ENCODE results near the gene ITGAD. TPM values are rescaled to one million over a fixed set of nuclear protein-coding genes. Genes with fewer than 3 reads are reported as not detected.

The ITGAD gene
- total and polyA plus RNA-seq, 2 experiments from 2014 or later, result not detected

GRCh38 chr16:31354394-31355291 is 38.5 kb upstream of the ITGAD start, which contains the start of gene ITGAX (continued):
- TF ChIP-seq ETS1 (IDR thresholded peaks at IDR 0.05) (no peak), ZNF114 (CRISPR knock-in tag; IDR thresholded peaks at IDR 0.05) (no peak), CTCF (conservative IDR thresholded peaks at IDR 0.05; ENCODE audit: low read depth in 2 of 2) (no peak), JUNB (IDR thresholded peaks at IDR 0.05; ENCODE audit: unreplicated experiment) (no peak), REST (IDR thresholded peaks at IDR 0.05; ENCODE audit: unreplicated experiment) (no peak), POLR2AphosphoS5 (IDR thresholded peaks at IDR 0.05; ENCODE audit: low read depth) (no peak), NANOG (IDR thresholded peaks at IDR 0.05; ENCODE audit: borderline replicate concordance) (no peak)

GRCh38 chr16:31355431-31356100 is 37.6 kb upstream of the ITGAD start:
- H3K9me2 ChIP-seq (ENCODE audit: insufficient read depth), result no peaks in the 10 kb centered on the region
- H4K20me1 ChIP-seq (replicated peaks; ENCODE audit: insufficient read depth), result no peaks in the 10 kb centered on the region
- no peak for ATAC-seq
- H3K36me3 ChIP-seq (ENCODE audit: insufficient read depth), result no peaks in the 10 kb centered on the region
- H3K4me3 Mint-ChIP-seq, result no peak overlapping the region
- peaks cover 2% of the 10 kb centered on the region; the same call in 2 of the 3 replicates for H3K4me1 Mint-ChIP-seq
- H3K27me3 Mint-ChIP-seq (ENCODE audit: insufficient read depth, low read depth, poor library complexity), result peaks cover 8% of the 10 kb centered on the region
- no peak overlapping the region for H2AFZ ChIP-seq
- no peaks in the 10 kb centered on the region for H3K4me1 ChIP-seq (ENCODE audit: insufficient read depth)
- H3K9me3 Mint-ChIP-seq, result peaks cover 2% of the 10 kb centered on the region; the same call in 1 of the 3 replicates
- no peaks in the 10 kb centered on the region for H3F3A ChIP-seq (replicated peaks; ENCODE audit: low read depth)
- no peaks in the 10 kb centered on the region for H3K79me2 ChIP-seq (replicated peaks; ENCODE audit: insufficient read depth)
- no peak overlapping the region for H3K4me3 ChIP-seq
- H3K36me3 Mint-ChIP-seq (ENCODE audit: low read depth), result no peaks in the 10 kb centered on the region; the same call in 2 of the 3 replicates
- no peak overlapping the region for H3K4me2 ChIP-seq
- TF ChIP-seq CREB1 (CRISPR knock-in tag; IDR thresholded peaks at IDR 0.05; ENCODE audit: low read depth) (no peak), ETS1 (IDR thresholded peaks at IDR 0.05) (no peak), CTCF (conservative IDR thresholded peaks at IDR 0.05; ENCODE audit: low read depth in 2 of 2) (no peak), EZH2phosphoT487 (IDR thresholded peaks at IDR 0.05; ENCODE audit: unreplicated experiment) (no peak), NANOG (IDR thresholded peaks at IDR 0.05; ENCODE audit: borderline replicate concordance) (no peak)
- H3K27ac ChIP-seq (ENCODE audit: low read depth), result no peak overlapping the region
- H3K27ac Mint-ChIP-seq, result no peak overlapping the region
- H3K27me3 ChIP-seq (ENCODE audit: insufficient read depth), result no peaks in the 10 kb centered on the region
- DNase-seq (ENCODE audit: low spot score), result no peak

Data from GM23338 (cell line).